Neural cell (in vitro differentiated cells): ENCODE measurements around the gene ISCU.

Experiments
- EZH2 ChIP-seq: fragments of 200-600, 300-800 bp; shearing (Covaris generic), sonication (generic); IDR thresholded peaks from 2 replicates; pipeline ENCODE4 v1.6.1; 2014; ENCODE audit warnings: antibody characterized with exemption, low read length, borderline replicate concordance, mild to moderate bottlenecking; ENCODE audit not compliant: insufficient read depth, poor library complexity, severe bottlenecking
- POLR2AphosphoS5 ChIP-seq: IDR thresholded peaks from 2 replicates; pipeline ENCODE4 v1.6.1; 2012
- REST ChIP-seq: IDR thresholded peaks from 2 replicates; pipeline ENCODE4 v1.6.1; 2012; ENCODE audit warnings: borderline replicate concordance
- SMC3 ChIP-seq: fragments of 450-650 bp; conservative IDR thresholded peaks from 2 replicates; pipeline ENCODE4 v1.6.1; 2014; ENCODE audit warnings: antibody characterized with exemption, mild to moderate bottlenecking, moderate library complexity; ENCODE audit not compliant: poor library complexity
- TF ChIP-seq, protein P1 (sequence below): fragments of 450-650 bp; IDR thresholded peaks from 2 replicates; pipeline ENCODE4 v1.5.1; 2014; ENCODE audit warnings: antibody characterized with exemption, mild to moderate bottlenecking, moderate library complexity; ENCODE audit not compliant: poor library complexity, severe bottlenecking

- TF ChIP-seq, protein P1, sequence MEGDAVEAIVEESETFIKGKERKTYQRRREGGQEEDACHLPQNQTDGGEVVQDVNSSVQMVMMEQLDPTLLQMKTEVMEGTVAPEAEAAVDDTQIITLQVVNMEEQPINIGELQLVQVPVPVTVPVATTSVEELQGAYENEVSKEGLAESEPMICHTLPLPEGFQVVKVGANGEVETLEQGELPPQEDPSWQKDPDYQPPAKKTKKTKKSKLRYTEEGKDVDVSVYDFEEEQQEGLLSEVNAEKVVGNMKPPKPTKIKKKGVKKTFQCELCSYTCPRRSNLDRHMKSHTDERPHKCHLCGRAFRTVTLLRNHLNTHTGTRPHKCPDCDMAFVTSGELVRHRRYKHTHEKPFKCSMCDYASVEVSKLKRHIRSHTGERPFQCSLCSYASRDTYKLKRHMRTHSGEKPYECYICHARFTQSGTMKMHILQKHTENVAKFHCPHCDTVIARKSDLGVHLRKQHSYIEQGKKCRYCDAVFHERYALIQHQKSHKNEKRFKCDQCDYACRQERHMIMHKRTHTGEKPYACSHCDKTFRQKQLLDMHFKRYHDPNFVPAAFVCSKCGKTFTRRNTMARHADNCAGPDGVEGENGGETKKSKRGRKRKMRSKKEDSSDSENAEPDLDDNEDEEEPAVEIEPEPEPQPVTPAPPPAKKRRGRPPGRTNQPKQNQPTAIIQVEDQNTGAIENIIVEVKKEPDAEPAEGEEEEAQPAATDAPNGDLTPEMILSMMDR: no peak
- TF ChIP-seq EZH2: no peak
- no peak for TF ChIP-seq SMC3
- no peak for TF ChIP-seq POLR2AphosphoS5
- TF ChIP-seq REST: no peak
These were observed 44.9 kb upstream of the ISCU start for GRCh38 chr12:108517288-108518100.
